Measurements from ENCODE around the gene PRKCD.

The PRKCD gene

GRCh38 chr3:53184701-53185100 lies 23.7 kb downstream of the PRKCD start:
- no peak for ATAC-seq
- TF ChIP-seq ZNF565 (CRISPR knock-in tag; conservative IDR thresholded peaks at IDR 0.05; ENCODE audit: low read depth) (no peak), ZC3H10 (CRISPR knock-in tag; IDR thresholded peaks at IDR 0.05) (no peak), TOX (CRISPR knock-in tag; IDR thresholded peaks at IDR 0.05; ENCODE audit: borderline replicate concordance) (no peak), ESRRG (CRISPR knock-in tag; IDR thresholded peaks at IDR 0.05) (no peak)

DNA sequence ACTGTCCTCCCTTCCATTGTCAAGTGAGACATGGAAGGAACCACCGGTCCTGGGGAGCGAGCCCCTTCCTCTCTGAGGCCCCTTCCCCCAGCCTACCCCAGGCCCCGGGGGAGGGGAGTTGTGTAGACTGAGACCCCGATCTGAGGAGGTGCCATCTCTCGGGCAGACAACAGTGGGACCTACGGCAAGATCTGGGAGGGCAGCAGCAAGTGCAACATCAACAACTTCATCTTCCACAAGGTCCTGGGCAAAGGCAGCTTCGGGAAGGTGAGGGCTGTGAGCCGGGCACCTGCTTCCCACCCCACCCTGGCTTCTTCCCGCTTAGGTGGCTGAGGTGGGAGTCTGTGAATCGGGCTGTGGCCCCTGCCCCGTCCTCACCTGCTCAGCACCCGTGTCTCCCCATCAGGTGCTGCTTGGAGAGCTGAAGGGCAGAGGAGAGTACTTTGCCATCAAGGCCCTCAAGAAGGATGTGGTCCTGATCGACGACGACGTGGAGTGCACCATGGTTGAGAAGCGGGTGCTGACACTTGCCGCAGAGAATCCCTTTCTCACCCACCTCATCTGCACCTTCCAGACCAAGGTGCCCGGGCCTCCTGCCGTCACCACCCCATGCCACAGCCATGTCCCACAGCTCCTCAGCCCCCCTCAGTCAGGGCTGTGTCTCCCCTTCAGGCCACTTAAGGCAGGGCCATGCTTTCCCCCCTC lies 24.9 kb downstream of the PRKCD start:
- no peak for ATAC-seq
- no peak for TF ChIP-seq ESRRG (CRISPR knock-in tag; IDR thresholded peaks at IDR 0.05)

DNA sequence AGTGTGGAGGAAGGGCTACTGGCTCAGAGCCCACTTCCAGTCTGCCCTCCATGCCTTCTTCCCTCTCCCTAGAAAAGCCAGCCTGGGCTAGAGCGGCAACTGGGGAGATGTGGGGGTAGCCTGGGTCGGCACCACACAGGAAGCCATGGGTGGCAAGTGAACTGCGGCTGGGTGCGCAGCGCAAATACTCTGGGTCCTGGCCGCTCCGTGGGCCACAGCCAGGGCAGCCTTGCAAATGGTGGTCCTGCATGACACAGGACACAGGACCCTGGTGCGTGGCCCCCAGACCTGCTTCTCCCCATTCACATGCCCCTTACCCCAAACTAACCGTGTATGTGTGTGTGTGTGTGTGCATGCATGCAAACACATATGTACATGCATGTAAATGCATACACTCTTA lies 25.7 kb downstream of the PRKCD start:
- ATAC-seq, result no peak
- TF ChIP-seq ZNF8 (CRISPR knock-in tag; IDR thresholded peaks at IDR 0.05) (no peak), OSR1 (CRISPR knock-in tag; IDR thresholded peaks at IDR 0.05) (no peak), ZNF565 (CRISPR knock-in tag; conservative IDR thresholded peaks at IDR 0.05; ENCODE audit: low read depth) (no peak), PPARA (CRISPR knock-in tag; IDR thresholded peaks at IDR 0.05; ENCODE audit: borderline replicate concordance) (no peak), ISL1 (CRISPR knock-in tag; IDR thresholded peaks at IDR 0.05) (no peak), POU6F1 (CRISPR knock-in tag; IDR thresholded peaks at IDR 0.05; ENCODE audit: borderline replicate concordance, low read depth) (no peak), RARB (CRISPR knock-in tag; IDR thresholded peaks at IDR 0.05) (no peak)
- TF ChIP-seq, protein P1, sequence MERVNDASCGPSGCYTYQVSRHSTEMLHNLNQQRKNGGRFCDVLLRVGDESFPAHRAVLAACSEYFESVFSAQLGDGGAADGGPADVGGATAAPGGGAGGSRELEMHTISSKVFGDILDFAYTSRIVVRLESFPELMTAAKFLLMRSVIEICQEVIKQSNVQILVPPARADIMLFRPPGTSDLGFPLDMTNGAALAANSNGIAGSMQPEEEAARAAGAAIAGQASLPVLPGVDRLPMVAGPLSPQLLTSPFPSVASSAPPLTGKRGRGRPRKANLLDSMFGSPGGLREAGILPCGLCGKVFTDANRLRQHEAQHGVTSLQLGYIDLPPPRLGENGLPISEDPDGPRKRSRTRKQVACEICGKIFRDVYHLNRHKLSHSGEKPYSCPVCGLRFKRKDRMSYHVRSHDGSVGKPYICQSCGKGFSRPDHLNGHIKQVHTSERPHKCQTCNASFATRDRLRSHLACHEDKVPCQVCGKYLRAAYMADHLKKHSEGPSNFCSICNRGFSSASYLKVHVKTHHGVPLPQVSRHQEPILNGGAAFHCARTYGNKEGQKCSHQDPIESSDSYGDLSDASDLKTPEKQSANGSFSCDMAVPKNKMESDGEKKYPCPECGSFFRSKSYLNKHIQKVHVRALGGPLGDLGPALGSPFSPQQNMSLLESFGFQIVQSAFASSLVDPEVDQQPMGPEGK (CRISPR knock-in tag; IDR thresholded peaks at IDR 0.05; ENCODE audit: borderline replicate concordance), result no peak

DNA sequence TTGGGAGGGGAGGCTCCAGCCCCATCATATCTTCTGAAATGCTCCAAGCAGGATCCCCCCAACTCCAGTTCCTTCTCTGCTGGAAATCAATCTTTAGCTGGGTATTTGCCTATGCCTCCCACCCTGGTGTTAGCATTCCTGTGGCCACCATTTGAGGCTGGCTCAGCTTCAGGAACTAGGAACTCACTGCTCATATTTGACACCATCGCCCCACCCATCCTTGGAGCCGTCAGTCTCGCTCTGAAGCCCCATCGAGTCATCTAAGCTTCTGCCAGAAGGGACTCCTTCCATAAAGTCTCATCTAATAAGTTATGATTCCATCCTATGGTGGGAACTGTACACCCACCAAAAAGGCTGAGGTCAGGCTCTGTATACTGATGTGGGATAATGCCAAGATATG lies 26.4 kb downstream of the PRKCD start:
- ATAC-seq, result no peak
- TF ChIP-seq GLIS3 (CRISPR knock-in tag; IDR thresholded peaks at IDR 0.05) (no peak), OSR1 (CRISPR knock-in tag; IDR thresholded peaks at IDR 0.05) (no peak), PPARA (CRISPR knock-in tag; IDR thresholded peaks at IDR 0.05; ENCODE audit: borderline replicate concordance) (no peak), TCF4 (CRISPR knock-in tag; IDR thresholded peaks at IDR 0.05; ENCODE audit: borderline replicate concordance) (no peak), CSRNP3 (CRISPR knock-in tag; IDR thresholded peaks at IDR 0.05) (no peak), POU6F1 (CRISPR knock-in tag; IDR thresholded peaks at IDR 0.05; ENCODE audit: borderline replicate concordance, low read depth) (no peak), TOX (CRISPR knock-in tag; IDR thresholded peaks at IDR 0.05; ENCODE audit: borderline replicate concordance) (no peak), ZNF70 (CRISPR knock-in tag; IDR thresholded peaks at IDR 0.05) (no peak), RARB (CRISPR knock-in tag; IDR thresholded peaks at IDR 0.05) (no peak), BACH2 (CRISPR knock-in tag; IDR thresholded peaks at IDR 0.05; ENCODE audit: borderline replicate concordance) (no peak)
- TF ChIP-seq, protein P2, sequence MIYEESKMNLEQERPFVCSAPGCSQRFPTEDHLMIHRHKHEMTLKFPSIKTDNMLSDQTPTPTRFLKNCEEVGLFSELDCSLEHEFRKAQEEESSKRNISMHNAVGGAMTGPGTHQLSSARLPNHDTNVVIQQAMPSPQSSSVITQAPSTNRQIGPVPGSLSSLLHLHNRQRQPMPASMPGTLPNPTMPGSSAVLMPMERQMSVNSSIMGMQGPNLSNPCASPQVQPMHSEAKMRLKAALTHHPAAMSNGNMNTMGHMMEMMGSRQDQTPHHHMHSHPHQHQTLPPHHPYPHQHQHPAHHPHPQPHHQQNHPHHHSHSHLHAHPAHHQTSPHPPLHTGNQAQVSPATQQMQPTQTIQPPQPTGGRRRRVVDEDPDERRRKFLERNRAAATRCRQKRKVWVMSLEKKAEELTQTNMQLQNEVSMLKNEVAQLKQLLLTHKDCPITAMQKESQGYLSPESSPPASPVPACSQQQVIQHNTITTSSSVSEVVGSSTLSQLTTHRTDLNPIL (CRISPR knock-in tag; IDR thresholded peaks at IDR 0.05; ENCODE audit: low read depth), result no peak
- TF ChIP-seq, protein P3, sequence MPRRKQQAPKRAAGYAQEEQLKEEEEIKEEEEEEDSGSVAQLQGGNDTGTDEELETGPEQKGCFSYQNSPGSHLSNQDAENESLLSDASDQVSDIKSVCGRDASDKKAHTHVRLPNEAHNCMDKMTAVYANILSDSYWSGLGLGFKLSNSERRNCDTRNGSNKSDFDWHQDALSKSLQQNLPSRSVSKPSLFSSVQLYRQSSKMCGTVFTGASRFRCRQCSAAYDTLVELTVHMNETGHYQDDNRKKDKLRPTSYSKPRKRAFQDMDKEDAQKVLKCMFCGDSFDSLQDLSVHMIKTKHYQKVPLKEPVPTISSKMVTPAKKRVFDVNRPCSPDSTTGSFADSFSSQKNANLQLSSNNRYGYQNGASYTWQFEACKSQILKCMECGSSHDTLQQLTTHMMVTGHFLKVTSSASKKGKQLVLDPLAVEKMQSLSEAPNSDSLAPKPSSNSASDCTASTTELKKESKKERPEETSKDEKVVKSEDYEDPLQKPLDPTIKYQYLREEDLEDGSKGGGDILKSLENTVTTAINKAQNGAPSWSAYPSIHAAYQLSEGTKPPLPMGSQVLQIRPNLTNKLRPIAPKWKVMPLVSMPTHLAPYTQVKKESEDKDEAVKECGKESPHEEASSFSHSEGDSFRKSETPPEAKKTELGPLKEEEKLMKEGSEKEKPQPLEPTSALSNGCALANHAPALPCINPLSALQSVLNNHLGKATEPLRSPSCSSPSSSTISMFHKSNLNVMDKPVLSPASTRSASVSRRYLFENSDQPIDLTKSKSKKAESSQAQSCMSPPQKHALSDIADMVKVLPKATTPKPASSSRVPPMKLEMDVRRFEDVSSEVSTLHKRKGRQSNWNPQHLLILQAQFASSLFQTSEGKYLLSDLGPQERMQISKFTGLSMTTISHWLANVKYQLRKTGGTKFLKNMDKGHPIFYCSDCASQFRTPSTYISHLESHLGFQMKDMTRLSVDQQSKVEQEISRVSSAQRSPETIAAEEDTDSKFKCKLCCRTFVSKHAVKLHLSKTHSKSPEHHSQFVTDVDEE (CRISPR knock-in tag; IDR thresholded peaks at IDR 0.05), result no peak
- TF ChIP-seq, protein P1 (CRISPR knock-in tag; IDR thresholded peaks at IDR 0.05; ENCODE audit: borderline replicate concordance), result no peak

Measured in SK-N-SH treated with all-trans-retinoic acid at 6 μM for 48 hours (cell line).